ENCODE measurements around the gene HBP1. TPM values are rescaled to one million over a fixed set of nuclear protein-coding genes. Genes with fewer than 3 reads are reported as not detected.
A peak's percentile ranks its signal among the peaks of the same experiment; 100 is the strongest.

Gene HBP1
- total RNA-seq, 6 experiments from 2014 or later: 22.8 to 34.4 (median 28.5) TPM

DNA sequence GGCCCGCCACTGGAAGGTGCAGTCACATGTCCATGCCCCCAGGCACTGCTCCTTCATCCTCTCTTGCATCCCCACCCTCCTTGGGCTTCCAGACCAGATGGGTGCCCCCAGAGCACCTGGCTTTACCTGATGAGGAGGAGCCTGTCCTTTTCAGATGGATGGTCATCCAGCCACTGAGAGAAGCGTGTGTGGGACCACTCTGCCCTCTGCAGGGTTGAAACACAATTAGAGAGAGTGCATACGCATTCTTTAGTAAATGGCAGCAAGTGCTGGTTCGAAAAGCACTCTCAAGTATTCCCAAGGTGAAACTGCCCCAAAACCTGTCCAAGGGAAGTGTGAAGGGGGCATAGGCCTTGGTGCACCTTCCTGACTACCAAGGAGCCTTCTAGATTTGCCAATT is 41.6 kb downstream of the HBP1 start:
- TF ChIP-seq, protein P1, sequence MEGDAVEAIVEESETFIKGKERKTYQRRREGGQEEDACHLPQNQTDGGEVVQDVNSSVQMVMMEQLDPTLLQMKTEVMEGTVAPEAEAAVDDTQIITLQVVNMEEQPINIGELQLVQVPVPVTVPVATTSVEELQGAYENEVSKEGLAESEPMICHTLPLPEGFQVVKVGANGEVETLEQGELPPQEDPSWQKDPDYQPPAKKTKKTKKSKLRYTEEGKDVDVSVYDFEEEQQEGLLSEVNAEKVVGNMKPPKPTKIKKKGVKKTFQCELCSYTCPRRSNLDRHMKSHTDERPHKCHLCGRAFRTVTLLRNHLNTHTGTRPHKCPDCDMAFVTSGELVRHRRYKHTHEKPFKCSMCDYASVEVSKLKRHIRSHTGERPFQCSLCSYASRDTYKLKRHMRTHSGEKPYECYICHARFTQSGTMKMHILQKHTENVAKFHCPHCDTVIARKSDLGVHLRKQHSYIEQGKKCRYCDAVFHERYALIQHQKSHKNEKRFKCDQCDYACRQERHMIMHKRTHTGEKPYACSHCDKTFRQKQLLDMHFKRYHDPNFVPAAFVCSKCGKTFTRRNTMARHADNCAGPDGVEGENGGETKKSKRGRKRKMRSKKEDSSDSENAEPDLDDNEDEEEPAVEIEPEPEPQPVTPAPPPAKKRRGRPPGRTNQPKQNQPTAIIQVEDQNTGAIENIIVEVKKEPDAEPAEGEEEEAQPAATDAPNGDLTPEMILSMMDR (IDR thresholded peaks at IDR 0.05): no peak
- peaks cover 1% of the 10 kb centered on the region for H3K27me3 Mint-ChIP-seq (ENCODE audit: insufficient read depth)

DNA sequence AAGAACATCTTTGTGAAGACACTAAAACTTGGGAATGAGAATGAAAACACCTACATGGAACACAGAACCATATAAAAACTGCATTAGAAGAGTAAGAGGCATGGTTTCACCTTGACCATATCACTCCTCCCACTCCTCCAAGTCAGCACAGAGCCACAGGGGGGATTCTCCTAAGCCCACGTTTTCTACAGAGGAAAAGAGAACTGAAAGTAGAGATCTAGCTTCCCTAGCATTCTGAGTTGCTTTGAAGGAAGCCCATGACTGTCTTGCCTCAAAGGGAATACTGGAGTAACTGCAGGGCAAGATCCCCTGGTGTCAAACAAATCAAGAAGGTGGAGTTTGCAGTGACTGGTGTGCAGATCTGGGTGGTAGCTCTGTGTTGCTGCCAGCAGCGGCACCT is 43.9 kb downstream of the HBP1 start:
- H3K4me1 Mint-ChIP-seq (ENCODE audit: low read depth): peaks cover 9% of the 10 kb centered on the region
- H3K4me3 Mint-ChIP-seq: no peak overlapping the region
- DNase-seq: no peak
- peaks cover 23% of the 10 kb centered on the region for H3K36me3 Mint-ChIP-seq (ENCODE audit: low read depth)
- no peaks in the 10 kb centered on the region for H3K9me3 Mint-ChIP-seq
- H3K27me3 Mint-ChIP-seq (ENCODE audit: insufficient read depth): peaks cover 1% of the 10 kb centered on the region
- no peak overlapping the region for H3K27ac Mint-ChIP-seq
- TF ChIP-seq, protein P1 (IDR thresholded peaks at IDR 0.05): no peak

More for the DNA sequence above, 41.6 kb downstream of the HBP1 start:
- Mint-ChIP-seq H3K27ac (no peak overlapping the region), H3K9me3 (no peaks in the 10 kb centered on the region), H3K36me3 (ENCODE audit: low read depth) (peaks cover 27% of the 10 kb centered on the region), H3K4me3 (no peak overlapping the region), H3K4me1 (ENCODE audit: low read depth) (peaks cover 19% of the 10 kb centered on the region)
- DNase-seq: no peak

DNA sequence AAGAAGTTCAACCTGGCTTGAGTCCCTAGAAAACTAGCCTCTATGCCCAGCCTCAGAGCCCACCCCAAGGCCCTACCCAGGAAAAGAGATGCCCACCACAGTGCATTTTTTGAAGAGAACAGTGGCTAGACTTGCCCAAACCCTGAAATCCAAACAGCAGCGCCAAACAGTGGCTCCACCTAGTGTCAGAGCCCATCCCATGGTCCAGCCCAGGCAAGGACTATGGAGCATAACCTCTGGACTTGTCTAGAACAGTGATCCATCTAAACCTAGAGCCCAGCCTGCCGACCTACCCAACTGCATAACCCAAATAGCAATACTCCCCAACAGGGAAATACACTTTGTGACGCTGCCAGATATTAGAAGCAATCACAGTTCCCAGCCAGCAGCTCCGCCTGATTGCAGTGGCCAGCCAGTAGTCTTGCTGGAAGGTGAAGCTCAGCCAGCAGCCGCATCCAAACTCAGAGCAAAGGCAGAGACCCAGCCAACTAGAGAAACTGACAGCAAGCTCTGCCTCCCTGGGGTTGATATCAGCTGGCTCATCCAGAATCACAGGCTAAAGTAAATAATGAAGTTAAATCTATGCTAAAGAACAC is 44.5 kb downstream of the HBP1 start:
- DNase-seq: no peak
- TF ChIP-seq, protein P1 (IDR thresholded peaks at IDR 0.05): 0 out of 2 replicates have a peak, but pooled peaks have one; percentile 17
- Mint-ChIP-seq H3K4me1 (ENCODE audit: low read depth) (peaks cover 4% of the 10 kb centered on the region), H3K27ac (no peak overlapping the region), H3K9me3 (no peaks in the 10 kb centered on the region), H3K4me3 (no peak overlapping the region), H3K36me3 (ENCODE audit: low read depth) (peaks cover 23% of the 10 kb centered on the region), H3K27me3 (ENCODE audit: insufficient read depth) (peaks cover 1% of the 10 kb centered on the region)

DNA sequence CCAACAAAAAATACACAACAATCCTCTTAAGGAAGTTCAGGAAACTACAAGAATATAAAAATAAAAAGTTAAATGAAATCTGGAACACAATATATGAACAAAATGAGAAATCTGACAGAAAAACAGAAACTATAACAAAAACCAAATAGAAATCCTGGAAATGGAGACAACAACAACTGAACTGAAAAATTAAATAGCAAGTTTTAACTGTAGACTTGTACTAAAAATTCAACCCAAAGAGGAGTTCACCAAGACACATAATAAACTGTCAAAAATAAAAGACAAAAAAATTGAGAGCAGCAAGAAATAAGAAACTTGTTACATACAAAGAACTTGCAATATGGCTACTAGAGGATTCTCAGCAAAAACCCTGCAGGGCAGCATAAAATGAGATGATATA is 45.1 kb downstream of the HBP1 start:
- TF ChIP-seq, protein P1 (IDR thresholded peaks at IDR 0.05): no peak
- Mint-ChIP-seq H3K27ac (no peak overlapping the region), H3K9me3 (no peaks in the 10 kb centered on the region), H3K4me3 (no peak overlapping the region), H3K36me3 (ENCODE audit: low read depth) (peaks cover 22% of the 10 kb centered on the region), H3K4me1 (ENCODE audit: low read depth) (no peaks in the 10 kb centered on the region), H3K27me3 (ENCODE audit: insufficient read depth) (peaks cover 1% of the 10 kb centered on the region)
- DNase-seq: no peak

DNA sequence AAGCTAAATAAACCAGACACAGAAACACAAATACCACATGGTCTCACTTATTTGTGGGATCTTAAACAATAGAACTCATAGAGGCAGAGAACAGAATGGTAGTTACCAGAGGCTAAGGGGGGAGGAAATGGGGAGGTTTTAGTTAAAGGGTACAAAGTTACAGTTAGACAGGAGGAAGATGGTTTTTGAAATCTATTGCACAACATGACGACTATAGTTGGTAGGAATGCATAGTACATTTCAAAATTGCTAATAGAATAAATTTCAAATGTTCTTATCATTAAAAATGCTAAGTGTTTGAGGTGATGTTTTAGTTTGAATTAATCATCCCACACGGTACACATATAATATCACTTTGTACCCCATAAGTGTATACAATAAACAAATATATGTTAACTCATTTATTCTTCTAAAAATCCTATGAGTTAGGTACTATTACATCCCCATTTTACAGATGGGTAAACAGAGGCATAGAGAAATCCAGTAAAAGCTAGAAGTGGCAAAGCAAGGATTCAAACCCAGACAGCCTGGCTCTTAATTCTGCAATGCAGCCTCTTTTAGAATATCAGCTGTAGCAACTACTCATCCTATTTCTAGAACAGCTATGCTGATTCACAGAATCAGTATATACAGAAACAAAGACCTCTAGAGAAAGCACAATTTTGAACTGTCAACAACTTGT is 50.9 kb downstream of the HBP1 start:
- Mint-ChIP-seq H3K27me3 (ENCODE audit: insufficient read depth) (no peaks in the 10 kb centered on the region), H3K36me3 (ENCODE audit: low read depth) (peaks cover 5% of the 10 kb centered on the region), H3K4me1 (ENCODE audit: low read depth) (peaks cover 11% of the 10 kb centered on the region; the same call in 1 of the 2 replicates), H3K9me3 (no peaks in the 10 kb centered on the region), H3K27ac (no peak overlapping the region), H3K4me3 (no peak overlapping the region)
- no peak for DNase-seq
- TF ChIP-seq, protein P1 (IDR thresholded peaks at IDR 0.05): no peak
